Lower leg skin (tissue), 4 donors: Measurements from ENCODE around the gene EPHA1. TPM values are rescaled to one million over a fixed set of nuclear protein-coding genes. Genes with fewer than 3 reads are reported as not detected.

Source experiments
- DNase-seq, 2 donors: peaks; one replicate each; pipeline ENCODE4 v3.0.0-alpha.2; 2019; ENCODE audit warnings: low spot score in 2 of 2
- H3K4me3 ChIP-seq: fragments of 200-600 bp; sonication (generic); 2 replicates; pipeline ENCODE4 v1.5.1; 2017; ENCODE audit warnings: mild to moderate bottlenecking, low read depth; ENCODE audit not compliant: poor library complexity, severe bottlenecking
- POLR2A ChIP-seq, 2 donors: fragments of 450-650 bp; IDR thresholded peaks; one replicate each; pipeline ENCODE4 v1.6.1; 2016 to 2017; ENCODE audit warnings: antibody characterized with exemption in 2 of 2, mild to moderate bottlenecking in 1 of 2, moderate library complexity in 1 of 2
- WGBS, 2 donors: methylation state at CpG; one replicate each; pipeline ENCODE4 v1.1.5; 2018; 5-methylcytosine and 5-hydroxymethylcytosine counted together
- intact Hi-C: fragments of 100-400 bp; cut with DNase I; formaldehyde crosslinking; loops from one replicate; pipeline ENCODE4 v1.15.0; 2023; ENCODE audit warnings: low total_unique reads
- total RNA-seq, 4 donors: library from RNA; depleted of rRNA; stranded (reverse); fragments of >200 nt; gene quantifications; one replicate each; pipeline ENCODE4 v1.1.0, GENCODE V29; 2016
- TF ChIP-seq, protein P1 (sequence below), 3 donors: fragments of 450-650 bp; IDR thresholded peaks; one replicate each; pipeline ENCODE4 v1.5.1; 2016; ENCODE audit warnings: antibody characterized with exemption in 3 of 3, mild to moderate bottlenecking in 3 of 3, moderate library complexity in 2 of 3

EPHA1 gene
- total RNA-seq, 4 donors from 2014 or later = 51.7 to 94.5 (median 64.2) TPM

DNA sequence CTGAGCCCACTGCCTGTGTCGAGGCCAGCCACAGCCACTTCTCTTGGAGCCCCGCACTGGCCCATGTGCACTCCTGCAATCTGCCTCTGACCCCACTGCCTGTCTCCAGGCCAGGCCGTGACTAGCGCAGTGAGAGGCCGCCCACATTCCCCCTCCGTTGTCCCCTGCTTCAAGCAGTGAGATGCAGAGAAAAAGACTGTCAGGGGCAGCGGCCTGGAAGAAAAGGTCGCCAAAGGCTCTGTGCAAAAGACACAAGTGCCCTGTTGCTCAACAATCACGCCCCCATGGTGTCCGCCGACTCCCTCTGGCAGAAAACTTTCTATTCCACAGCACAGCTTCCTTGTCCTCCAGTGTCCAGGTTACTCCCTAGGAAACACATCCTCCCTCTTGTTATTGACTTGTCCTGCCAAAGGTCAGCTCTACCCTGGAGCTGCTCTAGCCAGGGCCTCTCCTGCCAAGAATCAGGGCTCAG is 56.1 kb downstream of the EPHA1 start:
- 79 to 92% methylated on average over 11 of the region's 11 CpGs for WGBS, 2 donors
- DNase-seq = peak in 1 of 2 donors; percentile 59
- intact Hi-C loops = no loop called here
- TF ChIP-seq POLR2A (IDR thresholded peaks at IDR 0.05) = no peak
- TF ChIP-seq, protein P1, sequence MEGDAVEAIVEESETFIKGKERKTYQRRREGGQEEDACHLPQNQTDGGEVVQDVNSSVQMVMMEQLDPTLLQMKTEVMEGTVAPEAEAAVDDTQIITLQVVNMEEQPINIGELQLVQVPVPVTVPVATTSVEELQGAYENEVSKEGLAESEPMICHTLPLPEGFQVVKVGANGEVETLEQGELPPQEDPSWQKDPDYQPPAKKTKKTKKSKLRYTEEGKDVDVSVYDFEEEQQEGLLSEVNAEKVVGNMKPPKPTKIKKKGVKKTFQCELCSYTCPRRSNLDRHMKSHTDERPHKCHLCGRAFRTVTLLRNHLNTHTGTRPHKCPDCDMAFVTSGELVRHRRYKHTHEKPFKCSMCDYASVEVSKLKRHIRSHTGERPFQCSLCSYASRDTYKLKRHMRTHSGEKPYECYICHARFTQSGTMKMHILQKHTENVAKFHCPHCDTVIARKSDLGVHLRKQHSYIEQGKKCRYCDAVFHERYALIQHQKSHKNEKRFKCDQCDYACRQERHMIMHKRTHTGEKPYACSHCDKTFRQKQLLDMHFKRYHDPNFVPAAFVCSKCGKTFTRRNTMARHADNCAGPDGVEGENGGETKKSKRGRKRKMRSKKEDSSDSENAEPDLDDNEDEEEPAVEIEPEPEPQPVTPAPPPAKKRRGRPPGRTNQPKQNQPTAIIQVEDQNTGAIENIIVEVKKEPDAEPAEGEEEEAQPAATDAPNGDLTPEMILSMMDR (IDR thresholded peaks at IDR 0.05) = no peak
- H3K4me3 ChIP-seq = no peak overlapping the region

- TF ChIP-seq POLR2A (IDR thresholded peaks at IDR 0.05) = no peak
- TF ChIP-seq, protein P1 (IDR thresholded peaks at IDR 0.05) = no peak
- DNase-seq = peak in 1 of 2 donors; percentile 43
- intact Hi-C loops = no loop called here
- 89 to 92% methylated on average over 9 of the region's 9 CpGs for WGBS, 2 donors
- H3K4me3 ChIP-seq = no peak overlapping the region
These were observed 57.1 kb downstream of the EPHA1 start for GRCh38 chr7:143351574-143351973.

GRCh38 chr7:143351060-143351459 is 57.6 kb downstream of the EPHA1 start:
- intact Hi-C loops = no loop called here
- peak in 1 of 2 donors; percentile 28 for DNase-seq
- 56 to 68% methylated on average over 5 of the region's 5 CpGs for WGBS, 2 donors
- no peak overlapping the region for H3K4me3 ChIP-seq
- TF ChIP-seq POLR2A (IDR thresholded peaks at IDR 0.05) = no peak

- no peak for TF ChIP-seq POLR2A (IDR thresholded peaks at IDR 0.05)
- TF ChIP-seq, protein P1 (IDR thresholded peaks at IDR 0.05) = no peak
- intact Hi-C loops = no loop called here
- H3K4me3 ChIP-seq = no peak overlapping the region
- no peak for DNase-seq
- 50 to 55% methylated on average over 5 of the region's 5 CpGs for WGBS, 2 donors
These were observed 60.7 kb downstream of the EPHA1 start for GRCh38 chr7:143347950-143348349.

DNA sequence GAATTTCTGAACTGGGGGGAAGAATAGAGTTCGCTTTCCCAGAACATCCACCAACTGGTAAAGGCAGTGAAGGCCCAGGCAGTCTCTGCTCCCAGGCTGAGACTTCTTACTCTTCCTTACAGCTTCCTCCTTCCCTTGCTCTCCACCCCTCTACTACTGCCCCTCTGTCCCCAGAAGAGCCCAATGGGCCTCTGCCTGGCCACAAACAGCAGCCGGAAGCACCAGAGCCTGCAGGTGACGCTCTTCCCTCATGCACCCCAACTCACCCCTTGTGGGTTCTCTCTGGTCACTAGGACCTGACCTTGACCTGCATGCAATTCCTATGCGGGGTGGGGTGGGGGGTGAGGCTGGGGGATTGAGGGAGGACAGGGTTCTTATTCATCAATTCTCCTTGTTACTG is 62.6 kb downstream of the EPHA1 start:
- peak in 1 of 2 donors; percentile 4 for DNase-seq
- TF ChIP-seq, protein P1 (IDR thresholded peaks at IDR 0.05) = no peak
- TF ChIP-seq POLR2A (IDR thresholded peaks at IDR 0.05) = no peak
- intact Hi-C loops = no loop called here
- WGBS, 2 donors = 84 to 98% methylated on average over 4 of the region's 4 CpGs
- H3K4me3 ChIP-seq = no peak overlapping the region

- 6 to 7% methylated on average over 30 to 32 of the region's 35 CpGs for WGBS, 2 donors
- intact Hi-C loops = no loop called here
These were observed 63.2 kb downstream of the EPHA1 start for GRCh38 chr7:143345428-143345900.

More at GRCh38 chr7:143345428-143345900, 63.2 kb downstream of the EPHA1 start:
- H3K4me3 ChIP-seq = no peak overlapping the region
- TF ChIP-seq, protein P1 (IDR thresholded peaks at IDR 0.05) = no peak
- TF ChIP-seq POLR2A (IDR thresholded peaks at IDR 0.05) = no peak
- peak in 1 of 2 donors; percentile 87 for DNase-seq
